ENCODE data around the gene LRRC61.
"Not testable (repeated sequence)": the region's sequence is repeated elsewhere in the genome, so short reads cannot be mapped to it uniquely, and the experiment has no call there.

The LRRC61 gene

GRCh38 chr7:150373049-150373801 is 50.1 kb downstream of the LRRC61 start:
- peak; percentile 23 for DNase-seq

GRCh38 chr7:150374026-150374425 is 50.9 kb downstream of the LRRC61 start:
- DNase-seq, result no peak

GRCh38 chr7:150374472-150374871 is 51.3 kb downstream of the LRRC61 start:
- DNase-seq, result no peak

GRCh38 chr7:150375662-150376521 is 52.7 kb downstream of the LRRC61 start:
- DNase-seq, result peak; percentile 26

- no peak for DNase-seq
These were observed 53.4 kb downstream of the LRRC61 start for GRCh38 chr7:150376560-150376959.

GRCh38 chr7:150377196-150377595 is 54.0 kb downstream of the LRRC61 start:
- no peak for DNase-seq

- DNase-seq, result peak; percentile 61
These were observed 54.5 kb downstream of the LRRC61 start for GRCh38 chr7:150377635-150378034.

GRCh38 chr7:150378115-150378852 is 55.1 kb downstream of the LRRC61 start:
- peak; percentile 98 for DNase-seq

GRCh38 chr7:150378853-150379440 is 55.8 kb downstream of the LRRC61 start, which contains the start of gene ZNF775:
Gene ZNF775, plus strand, starts transcription at chr7:150379330. Its CDS starts 9,141 bp downstream, at chr7:150388471.
- peak; percentile 99 for DNase-seq

- DNase-seq, result peak; percentile 79
These were observed 56.6 kb downstream of the LRRC61 start for GRCh38 chr7:150379441-150380379.

GRCh38 chr7:150380463-150380862 is 57.3 kb downstream of the LRRC61 start:
- peak; percentile 37 for DNase-seq

- DNase-seq, result peak; percentile 47
These were observed 57.9 kb downstream of the LRRC61 start for GRCh38 chr7:150381096-150381495.

GRCh38 chr7:150381785-150382122 is 58.6 kb downstream of the LRRC61 start:
- no peak for DNase-seq

GRCh38 chr7:150382123-150382843 is 59.1 kb downstream of the LRRC61 start:
- peak; percentile 80 for DNase-seq

GRCh38 chr7:150382844-150383225 is 59.7 kb downstream of the LRRC61 start:
- DNase-seq, result no peak

GRCh38 chr7:150383710-150384397 is 60.7 kb downstream of the LRRC61 start:
- peak; percentile 98 for DNase-seq

- no peak for DNase-seq
These were observed 61.5 kb downstream of the LRRC61 start for GRCh38 chr7:150384406-150385301.

GRCh38 chr7:150385302-150385723 is 62.2 kb downstream of the LRRC61 start:
- DNase-seq, result peak; percentile 76

- DNase-seq, result not testable (repeated sequence)
These were observed 62.7 kb downstream of the LRRC61 start for GRCh38 chr7:150385884-150386283.
